LNCaP clone FGC (cell line): Measurements from ENCODE around the gene ZNF613.

Source experiments
- DNase-seq: peaks from one replicate; pipeline ENCODE4 v3.0.0-alpha.2; 2011; ENCODE audit warnings: low read depth
- H3K4me3 ChIP-seq: 2 replicates; pipeline ENCODE4 v1.5.1; 2011; ENCODE audit warnings: mild to moderate bottlenecking, low read depth, low read length, control low read depth
- TF ChIP-seq, protein P1 (sequence below): IDR thresholded peaks from 2 replicates; pipeline ENCODE4 v1.5.1; 2012; ENCODE audit warnings: mild to moderate bottlenecking; ENCODE audit not compliant: control insufficient read depth, insufficient read depth; ENCODE audit errors: extremely low read depth

ZNF613 gene

GRCh38 chr19:51926784-51927741 lies at the start of gene ZNF613:
TSS of gene ZNF613 (plus strand) at chr19:51927472. CDS start at chr19:51936221, 8,749 bp downstream.
- peak; percentile 95 for DNase-seq
- TF ChIP-seq, protein P1, sequence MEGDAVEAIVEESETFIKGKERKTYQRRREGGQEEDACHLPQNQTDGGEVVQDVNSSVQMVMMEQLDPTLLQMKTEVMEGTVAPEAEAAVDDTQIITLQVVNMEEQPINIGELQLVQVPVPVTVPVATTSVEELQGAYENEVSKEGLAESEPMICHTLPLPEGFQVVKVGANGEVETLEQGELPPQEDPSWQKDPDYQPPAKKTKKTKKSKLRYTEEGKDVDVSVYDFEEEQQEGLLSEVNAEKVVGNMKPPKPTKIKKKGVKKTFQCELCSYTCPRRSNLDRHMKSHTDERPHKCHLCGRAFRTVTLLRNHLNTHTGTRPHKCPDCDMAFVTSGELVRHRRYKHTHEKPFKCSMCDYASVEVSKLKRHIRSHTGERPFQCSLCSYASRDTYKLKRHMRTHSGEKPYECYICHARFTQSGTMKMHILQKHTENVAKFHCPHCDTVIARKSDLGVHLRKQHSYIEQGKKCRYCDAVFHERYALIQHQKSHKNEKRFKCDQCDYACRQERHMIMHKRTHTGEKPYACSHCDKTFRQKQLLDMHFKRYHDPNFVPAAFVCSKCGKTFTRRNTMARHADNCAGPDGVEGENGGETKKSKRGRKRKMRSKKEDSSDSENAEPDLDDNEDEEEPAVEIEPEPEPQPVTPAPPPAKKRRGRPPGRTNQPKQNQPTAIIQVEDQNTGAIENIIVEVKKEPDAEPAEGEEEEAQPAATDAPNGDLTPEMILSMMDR = peak; percentile 27
- H3K4me3 ChIP-seq = peak within 1 kb of the TSS; percentile 73

- no peak for DNase-seq
- TF ChIP-seq, protein P1 = no peak
- H3K4me3 ChIP-seq = no peak overlapping the region
These were observed 44.8 kb upstream of the ZNF613 start for GRCh38 chr19:51882518-51882917.

- TF ChIP-seq, protein P1 = no peak
- no peak for DNase-seq
- H3K4me3 ChIP-seq = no peak overlapping the region
These were observed 42.6 kb upstream of the ZNF613 start for GRCh38 chr19:51884713-51885112.

- TF ChIP-seq, protein P1 = no peak
- H3K4me3 ChIP-seq = no peak within 1 kb of the TSS
- DNase-seq = no peak
These were observed 39.5 kb upstream of the ZNF613 start, which contains the start of gene ZNF577 for GRCh38 chr19:51887522-51888498. TSS of gene ZNF577 (minus strand) at chr19:51887951. CDS start at chr19:51880382, 7,569 bp downstream.

- TF ChIP-seq, protein P1 = no peak
- no peak for DNase-seq
These were observed 37.3 kb upstream of the ZNF613 start for GRCh38 chr19:51889934-51890333.

GRCh38 chr19:51891193-51891747 lies 36.0 kb upstream of the ZNF613 start:
- TF ChIP-seq, protein P1 = no peak
- no peak overlapping the region for H3K4me3 ChIP-seq
- no peak for DNase-seq

More at GRCh38 chr19:51889934-51890333, 37.3 kb upstream of the ZNF613 start:
- no peak overlapping the region for H3K4me3 ChIP-seq
